Stimulated activated CD4-positive, alpha-beta T cell treated with anti-CD3 and anti-CD28 coated beads, TNF-alpha, amount 100 ng/mL, for 4 hours (primary cell): ENCODE results near the gene MACROD1.
"Not testable (repeated sequence)": the region's sequence is repeated elsewhere in the genome, so short reads cannot be mapped to it uniquely, and the experiment has no call there.

Experiments used
- DNase-seq, 3 experiments: peaks; one replicate each; pipeline ENCODE4 v3.0.0-alpha.2; 2020; ENCODE audit warnings: low read depth in 3 of 3

The MACROD1 gene

GRCh38 chr11:64056861-64057260, 109.1 kb downstream of the MACROD1 start:
- DNase-seq = no peak

- DNase-seq = no peak
These were observed 109.6 kb downstream of the MACROD1 start for GRCh38 chr11:64056213-64056785.

GRCh38 chr11:64055077-64055476, 110.8 kb downstream of the MACROD1 start:
- DNase-seq = no peak

- no peak for DNase-seq
These were observed 112.2 kb downstream of the MACROD1 start for GRCh38 chr11:64053699-64054098.

- DNase-seq = no peak
These were observed 112.8 kb downstream of the MACROD1 start for GRCh38 chr11:64052938-64053622.

GRCh38 chr11:64052436-64052835, 113.5 kb downstream of the MACROD1 start:
- DNase-seq = no peak

GRCh38 chr11:64051297-64051696, 114.6 kb downstream of the MACROD1 start:
- DNase-seq = no peak

- no peak for DNase-seq
These were observed 116.4 kb downstream of the MACROD1 start for GRCh38 chr11:64049509-64049908.

- no peak for DNase-seq
These were observed 117.7 kb downstream of the MACROD1 start for GRCh38 chr11:64048042-64048854.

- not testable (repeated sequence) for DNase-seq
These were observed 118.5 kb downstream of the MACROD1 start for GRCh38 chr11:64047373-64047772.

- DNase-seq = no peak
These were observed 120.2 kb downstream of the MACROD1 start for GRCh38 chr11:64045700-64046099.

- no peak for DNase-seq
These were observed 121.1 kb downstream of the MACROD1 start for GRCh38 chr11:64044730-64045393.

- no peak for DNase-seq
These were observed 122.4 kb downstream of the MACROD1 start for GRCh38 chr11:64043545-64043944.

GRCh38 chr11:64042301-64042700, 123.6 kb downstream of the MACROD1 start:
- no peak for DNase-seq

GRCh38 chr11:64041846-64042245, 124.1 kb downstream of the MACROD1 start:
- DNase-seq = no peak

- no peak for DNase-seq
These were observed 125.1 kb downstream of the MACROD1 start for GRCh38 chr11:64040684-64041322.

- peak in 1 of 3 experiments; percentile 12 for DNase-seq
These were observed 126.8 kb downstream of the MACROD1 start for GRCh38 chr11:64039012-64039665.

GRCh38 chr11:64038500-64038899, 127.4 kb downstream of the MACROD1 start:
- DNase-seq = no peak

- DNase-seq = no peak
These were observed 128.8 kb downstream of the MACROD1 start for GRCh38 chr11:64037027-64037634.

GRCh38 chr11:64036087-64037026, 129.6 kb downstream of the MACROD1 start:
- no peak for DNase-seq
